ENCODE results near the gene TMEM161A. TPM values are rescaled to one million over a fixed set of nuclear protein-coding genes. Genes with fewer than 3 reads are reported as not detected.

Gene TMEM161A
- total and polyA plus RNA-seq, 2 donors (not counting 1 experiment from before 2014, with no cell fraction given): 23.6 to 44.0 TPM

DNA sequence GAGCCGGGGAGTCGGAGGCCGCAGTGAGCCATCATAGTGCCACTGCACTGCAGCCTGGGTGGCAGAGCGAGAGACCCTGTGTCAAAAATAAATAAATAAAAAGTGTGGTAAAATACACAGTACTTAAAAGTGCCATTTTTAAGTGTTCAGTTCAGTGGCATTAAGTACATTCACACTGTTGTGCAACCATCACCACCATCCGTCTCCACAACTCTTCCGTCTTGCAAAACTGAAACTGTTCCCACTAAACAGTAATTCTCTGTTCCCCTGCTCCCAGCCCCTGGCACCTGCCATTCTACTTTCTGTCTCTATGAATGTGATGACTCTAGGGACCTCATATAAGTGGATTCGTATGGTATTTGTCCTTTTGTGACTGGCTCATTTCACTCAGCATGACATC lies 61.2 kb downstream of the TMEM161A start:
- TF ChIP-seq EZH2 (IDR thresholded peaks at IDR 0.05; ENCODE audit: borderline replicate concordance, insufficient read depth, low read depth, low read length, poor library complexity, severe bottlenecking): no peak
- TF ChIP-seq, protein P1, sequence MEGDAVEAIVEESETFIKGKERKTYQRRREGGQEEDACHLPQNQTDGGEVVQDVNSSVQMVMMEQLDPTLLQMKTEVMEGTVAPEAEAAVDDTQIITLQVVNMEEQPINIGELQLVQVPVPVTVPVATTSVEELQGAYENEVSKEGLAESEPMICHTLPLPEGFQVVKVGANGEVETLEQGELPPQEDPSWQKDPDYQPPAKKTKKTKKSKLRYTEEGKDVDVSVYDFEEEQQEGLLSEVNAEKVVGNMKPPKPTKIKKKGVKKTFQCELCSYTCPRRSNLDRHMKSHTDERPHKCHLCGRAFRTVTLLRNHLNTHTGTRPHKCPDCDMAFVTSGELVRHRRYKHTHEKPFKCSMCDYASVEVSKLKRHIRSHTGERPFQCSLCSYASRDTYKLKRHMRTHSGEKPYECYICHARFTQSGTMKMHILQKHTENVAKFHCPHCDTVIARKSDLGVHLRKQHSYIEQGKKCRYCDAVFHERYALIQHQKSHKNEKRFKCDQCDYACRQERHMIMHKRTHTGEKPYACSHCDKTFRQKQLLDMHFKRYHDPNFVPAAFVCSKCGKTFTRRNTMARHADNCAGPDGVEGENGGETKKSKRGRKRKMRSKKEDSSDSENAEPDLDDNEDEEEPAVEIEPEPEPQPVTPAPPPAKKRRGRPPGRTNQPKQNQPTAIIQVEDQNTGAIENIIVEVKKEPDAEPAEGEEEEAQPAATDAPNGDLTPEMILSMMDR (IDR thresholded peaks at IDR 0.05): no peak
- no peak overlapping the region for H3K4me3 Mint-ChIP-seq
- H2AFZ ChIP-seq (ENCODE audit: insufficient read depth, low read depth, low read length, poor library complexity, severe bottlenecking): no peak overlapping the region
- 94% methylated on average over 3 of the region's 7 CpGs for WGBS (ENCODE audit: insufficient coverage)
- H3K27ac Mint-ChIP-seq: peak overlapping the region; percentile 56
- no peaks in the 10 kb centered on the region for H3K27me3 ChIP-seq (replicated peaks in 1 of 4; ENCODE audit: control extremely low read depth in 1 of 4, control insufficient read depth in 3 of 4, insufficient read depth in 4 of 4, low read length in 3 of 4)
- H3K9me3 Mint-ChIP-seq (ENCODE audit: insufficient read depth): no peaks in the 10 kb centered on the region
- H3K4me1 Mint-ChIP-seq: peaks cover 53% of the 10 kb centered on the region
- intact Hi-C loops (cut with micrococcal nuclease): no loop called here
- H3K27me3 Mint-ChIP-seq: no peaks in the 10 kb centered on the region
- no peak overlapping the region for H3K4me2 ChIP-seq (replicated peaks; ENCODE audit: low read depth, low read length, poor library complexity, severe bottlenecking)
- H3K27ac ChIP-seq (ENCODE audit: low read length in 2 of 2): no peak overlapping the region
- no peaks in the 10 kb centered on the region for H3K9me3 ChIP-seq (ENCODE audit: control extremely low read depth in 1 of 3, control insufficient read depth in 2 of 3, insufficient read depth in 1 of 3, low read length in 2 of 3)
- ATAC-seq (ENCODE audit: low read depth) (no peak), DNase-seq (no peak)
- peaks cover 4 to 22% of the 10 kb centered on the region in 2 experiments for H3K36me3 ChIP-seq (replicated peaks in 1 of 2; ENCODE audit: control extremely low read depth in 1 of 2, control insufficient read depth in 1 of 2, extremely low read depth in 1 of 2, insufficient read depth in 2 of 2, low read length in 1 of 2)
- H3K4me3 ChIP-seq (ENCODE audit: control extremely low read depth in 1 of 5, extremely low read depth in 1 of 5, insufficient read depth in 1 of 5, low read depth in 2 of 5, low read length in 4 of 5): no peak overlapping the region
- H3K9ac ChIP-seq (ENCODE audit: low read length): no peak overlapping the region
- CTCF ChIA-PET: interaction anchor here (1.1 kb wide), 1 partner anchor 13 kb away, joined by 3 read pairs; the partner anchor contains the start of gene SLC25A42
- H3K4me1 ChIP-seq (ENCODE audit: control insufficient read depth in 2 of 2, insufficient read depth in 2 of 2, low read length in 2 of 2): peaks cover 0 to 20% of the 10 kb centered on the region in 2 donors
- POLR2A ChIA-PET: interaction anchor here (0.6 kb wide), 1 partner anchor 185 kb away, joined by 6 read pairs; no protein-coding TSS in a partner anchor
- H3K79me2 ChIP-seq (ENCODE audit: control insufficient read depth, insufficient read depth, low read length): peaks cover 96% of the 10 kb centered on the region
- peaks cover 94% of the 10 kb centered on the region for H4K20me1 ChIP-seq (ENCODE audit: control insufficient read depth, insufficient read depth, low read length, poor library complexity, severe bottlenecking)

DNA sequence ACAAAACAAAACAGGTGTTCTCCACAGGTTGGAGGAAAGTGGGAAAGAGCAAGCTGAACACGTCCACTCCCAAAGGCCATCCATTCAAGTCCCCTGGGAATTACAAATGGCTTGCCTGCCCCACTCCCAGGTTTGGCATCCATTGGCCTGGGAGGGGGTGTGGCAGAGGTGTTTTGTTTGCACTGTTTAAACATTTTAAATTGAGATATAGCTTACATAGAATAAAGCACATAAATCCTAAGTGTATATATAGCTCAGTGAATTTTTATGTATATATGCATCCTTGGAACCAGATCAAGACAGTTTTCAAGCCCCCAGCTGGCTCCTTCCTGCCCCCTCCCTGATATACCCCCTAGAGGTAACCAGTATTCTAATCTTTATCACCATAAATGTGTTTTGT lies 61.8 kb downstream of the TMEM161A start:
- H3K27ac ChIP-seq (ENCODE audit: low read length in 2 of 2): no peak overlapping the region
- no peak overlapping the region for H2AFZ ChIP-seq (ENCODE audit: insufficient read depth, low read depth, low read length, poor library complexity, severe bottlenecking)
- H3K9ac ChIP-seq (ENCODE audit: low read length): no peak overlapping the region
- TF ChIP-seq, protein P1 (IDR thresholded peaks at IDR 0.05): no peak
- H4K20me1 ChIP-seq (ENCODE audit: control insufficient read depth, insufficient read depth, low read length, poor library complexity, severe bottlenecking): peaks cover 92% of the 10 kb centered on the region
- no CpG with 5 or more reads among the region's 1 CpG for WGBS (ENCODE audit: insufficient coverage)
- H3K4me2 ChIP-seq (replicated peaks; ENCODE audit: low read depth, low read length, poor library complexity, severe bottlenecking): no peak overlapping the region
- H3K9me3 Mint-ChIP-seq (ENCODE audit: insufficient read depth): no peaks in the 10 kb centered on the region
- ChIA-PET CTCF (interaction anchor here (1.1 kb wide), 1 partner anchor 12 kb away, joined by 3 read pairs; the partner anchor contains the start of gene SLC25A42), POLR2A (no interaction called here)
- H3K79me2 ChIP-seq (ENCODE audit: control insufficient read depth, insufficient read depth, low read length): peaks cover 98% of the 10 kb centered on the region
- H3K4me3 Mint-ChIP-seq: no peak overlapping the region
- H3K27me3 ChIP-seq (replicated peaks in 1 of 4; ENCODE audit: control extremely low read depth in 1 of 4, control insufficient read depth in 3 of 4, insufficient read depth in 4 of 4, low read length in 3 of 4): no peaks in the 10 kb centered on the region
- H3K4me1 ChIP-seq (ENCODE audit: control insufficient read depth in 2 of 2, insufficient read depth in 2 of 2, low read length in 2 of 2): peaks cover 0 to 21% of the 10 kb centered on the region in 2 donors
- H3K36me3 ChIP-seq (replicated peaks in 1 of 2; ENCODE audit: control extremely low read depth in 1 of 2, control insufficient read depth in 1 of 2, extremely low read depth in 1 of 2, insufficient read depth in 2 of 2, low read length in 1 of 2): peaks cover 4 to 18% of the 10 kb centered on the region in 2 experiments
- DNase-seq (no peak), ATAC-seq (ENCODE audit: low read depth) (no peak)
- no peaks in the 10 kb centered on the region for H3K27me3 Mint-ChIP-seq
- H3K4me3 ChIP-seq (ENCODE audit: control extremely low read depth in 1 of 5, extremely low read depth in 1 of 5, insufficient read depth in 1 of 5, low read depth in 2 of 5, low read length in 4 of 5): no peak overlapping the region
- H3K9me3 ChIP-seq (ENCODE audit: control extremely low read depth in 1 of 3, control insufficient read depth in 2 of 3, insufficient read depth in 1 of 3, low read length in 2 of 3): no peaks in the 10 kb centered on the region
- intact Hi-C loops (cut with micrococcal nuclease): no loop called here
- H3K4me1 Mint-ChIP-seq: peaks cover 52% of the 10 kb centered on the region
- H3K27ac Mint-ChIP-seq: no peak overlapping the region
